Skeletal muscle tissue (tissue), 2 donors: Measurements from ENCODE around the gene RNASE4. TPM values are rescaled to one million over a fixed set of nuclear protein-coding genes. Genes with fewer than 3 reads are reported as not detected.

Experiments used
- small RNA-seq: library from RNA; depleted of rRNA; stranded (forward); fragments of <200 nt; gene quantifications from one replicate; pipeline ENCODE3, GENCODE V24; 2014
- total RNA-seq: library from RNA; depleted of rRNA; stranded (reverse); fragments of >200 nt; gene quantifications from one replicate; pipeline ENCODE4 v1.2.3, GENCODE V29; 2014

Gene RNASE4
- total RNA-seq, 1 donor from 2014 or later, result 17.7 TPM

Small RNA genes lying within 50 kb of the gene (small RNA-seq; reads per million reads assigned to genes)
- gene RF00019, result not detected

Other genes with a start within 250 kb of the RNASE4 start
- gene KLHL33, start 248.4 kb upstream of the RNASE4 start, total RNA-seq, result 2.1 TPM
- 26.6 TPM for gene OSGEP, start 229.7 kb upstream of the RNASE4 start, total RNA-seq
- gene APEX1, start 229.3 kb upstream of the RNASE4 start, total RNA-seq, result 64.2 TPM
- gene PIP4P1, start 223.1 kb upstream of the RNASE4 start, total RNA-seq, result 13.0 TPM
- gene PNP, start 215.2 kb upstream of the RNASE4 start, total RNA-seq, result 13.6 TPM
- gene RNASE10, start 179.0 kb upstream of the RNASE4 start, total RNA-seq, result not detected
- gene RNASE9, start 123.5 kb upstream of the RNASE4 start, total RNA-seq, result not detected
- gene RNASE11, start 96.6 kb upstream of the RNASE4 start, total RNA-seq, result not detected
- gene RNASE12, start 93.2 kb upstream of the RNASE4 start, total RNA-seq, result not detected
- not detected for gene OR6S1, start 42.9 kb upstream of the RNASE4 start, total RNA-seq
- gene ANG, start 4.2 kb downstream of the RNASE4 start, total RNA-seq, result 3.7 TPM
- not detected for gene EDDM3A, start 61.3 kb downstream of the RNASE4 start, total RNA-seq
- not detected for gene EDDM3B, start 83.8 kb downstream of the RNASE4 start, total RNA-seq
- gene RNASE6, start 96.7 kb downstream of the RNASE4 start, total RNA-seq, result 5.2 TPM
- 113 TPM for gene RNASE1, start 118.3 kb downstream of the RNASE4 start, total RNA-seq
- not detected for gene RNASE3, start 206.8 kb downstream of the RNASE4 start, total RNA-seq